GM12892 (cell line): ENCODE results near the gene SARNP.

Source experiments
- POLR2A ChIP-seq: IDR thresholded peaks from 2 replicates; pipeline ENCODE4 v1.6.1; 2011; ENCODE audit warnings: low read depth, low read length, control low read depth
- POLR2AphosphoS5 ChIP-seq: IDR thresholded peaks from 2 replicates; pipeline ENCODE4 v1.6.1; 2011; ENCODE audit warnings: low read depth, low read length, control low read depth

- TF ChIP-seq POLR2AphosphoS5 (no peak), POLR2A (peak; percentile 31; the same call in 1 of the 2 replicates)
Observed at GRCh38 chr12:55723516-55724225, 93.9 kb downstream of the SARNP start.
